Keratinocyte (primary cell): ENCODE results near the gene CDX2. TPM values are rescaled to one million over a fixed set of nuclear protein-coding genes. Genes with fewer than 3 reads are reported as not detected.

ENCODE experiments used
- DNase-seq: peaks from one replicate; pipeline ENCODE4 v3.0.0-alpha.2; 2011; ENCODE audit warnings: low read depth, missing footprints, low spot score
- FAIRE-seq: peaks from 2 replicates; lab custom pipeline; 2011; peaks lifted over from hg19 to GRCh38; lab: Jason Lieb, UNC
- H2AFZ ChIP-seq: 2 replicates; pipeline ENCODE4 v1.6.0; 2012; ENCODE audit warnings: low read length, control low read depth, inconsistent platforms; ENCODE audit not compliant: control insufficient read depth
- H3K27ac ChIP-seq: 2 replicates; pipeline ENCODE4 v1.5.1; 2011; ENCODE audit warnings: low read length; ENCODE audit not compliant: control insufficient read depth, insufficient read depth
- H3K27me3 ChIP-seq: 3 replicates; pipeline ENCODE4 v1.6.0; 2011; ENCODE audit warnings: low read length; ENCODE audit not compliant: control insufficient read depth, insufficient read depth; ENCODE audit errors: extremely low read depth
- H3K36me3 ChIP-seq, 2 experiments: 2 replicates in 1 of 2; 3 replicates in 1 of 2; pipeline ENCODE4 v1.5.1; 2011; ENCODE audit warnings: low read length in 2 of 2, mild to moderate bottlenecking in 1 of 2; ENCODE audit not compliant: control insufficient read depth in 2 of 2, insufficient read depth in 2 of 2; ENCODE audit errors: extremely low read depth in 1 of 2
- H3K4me1 ChIP-seq: 3 replicates; pipeline ENCODE4 v1.5.1; 2011; ENCODE audit warnings: low read length; ENCODE audit not compliant: control insufficient read depth, insufficient read depth; ENCODE audit errors: extremely low read depth
- H3K4me2 ChIP-seq: 3 replicates; pipeline ENCODE4 v1.6.0; 2011; ENCODE audit warnings: low read depth, low read length; ENCODE audit not compliant: control insufficient read depth, insufficient read depth; ENCODE audit errors: extremely low read depth
- H3K4me3 ChIP-seq, 3 experiments: fragments of 200-600 bp in 1 of 3; sonication (generic) in 1 of 3; 2 replicates in 2 of 3; 3 replicates in 1 of 3; pipeline ENCODE4 v1.5.1; 2011 to 2016; ENCODE audit warnings: low read length in 3 of 3, mild to moderate bottlenecking in 3 of 3, control low read depth in 2 of 3, inconsistent platforms in 1 of 3, low read depth in 1 of 3, mixed read lengths in 1 of 3, mixed run types in 1 of 3, moderate library complexity in 1 of 3; ENCODE audit not compliant: control insufficient read depth in 2 of 3, insufficient read depth in 2 of 3; ENCODE audit errors: extremely low read depth in 1 of 3
- H3K79me2 ChIP-seq: 2 replicates; pipeline ENCODE4 v1.6.0; 2012; ENCODE audit warnings: low read length; ENCODE audit not compliant: control insufficient read depth, insufficient read depth
- H3K9ac ChIP-seq: 3 replicates; pipeline ENCODE4 v1.6.0; 2011; ENCODE audit warnings: low read length; ENCODE audit not compliant: control insufficient read depth, insufficient read depth; ENCODE audit errors: extremely low read depth
- H3K9me1 ChIP-seq: 3 replicates; pipeline ENCODE4 v1.6.0; 2011; ENCODE audit warnings: low read length; ENCODE audit not compliant: control insufficient read depth, insufficient read depth; ENCODE audit errors: extremely low read depth
- H3K9me3 ChIP-seq: 2 replicates; pipeline ENCODE4 v1.5.1; 2012; ENCODE audit warnings: low read depth, low read length; ENCODE audit not compliant: control insufficient read depth
- H4K20me1 ChIP-seq: 3 replicates; pipeline ENCODE4 v1.6.0; 2011; ENCODE audit warnings: low read length; ENCODE audit not compliant: control insufficient read depth, insufficient read depth; ENCODE audit errors: extremely low read depth
- CTCF ChIP-seq, 3 experiments: IDR thresholded peaks in 1 of 3; conservative IDR thresholded peaks in 1 of 3; optimal IDR thresholded peaks in 1 of 3; 2 replicates in 2 of 3; 3 replicates in 1 of 3; pipeline versions ENCODE3 to v1.5.1; 2011; ENCODE audit warnings: low read length in 3 of 3, mild to moderate bottlenecking in 3 of 3, moderate library complexity in 2 of 3, control low read depth in 1 of 3, inconsistent platforms in 1 of 3; ENCODE audit not compliant: insufficient read depth in 2 of 3; ENCODE audit errors: extremely low read depth in 1 of 3
- EZH2 ChIP-seq: IDR thresholded peaks from one replicate; pipeline ENCODE4 v1.6.1; 2012; ENCODE audit warnings: inconsistent platforms, mild to moderate bottlenecking, low read length, moderate library complexity
- dilution Hi-C: fragments of 300-500 bp; cut with MboI; formaldehyde crosslinking; loops from one replicate; pipeline ENCODE4 v1.7.0; 2020; ENCODE audit warnings: low sequenced_read_pairs; ENCODE audit not compliant: extremely low pct_ligation_motif_present
- polyA plus RNA-seq, 5 experiments: library from polyadenylated mRNA; depleted of rRNA in 3 of 5; stranded (reverse) in 3 of 5; stranded (forward) in 1 of 5; unstranded in 1 of 5; fragments of >200 nt; gene quantifications; 1 replicate in 1 of 5; 2 replicates in 3 of 5; 3 replicates in 1 of 5; pipeline versions ENCODE4 v1.2.1 to v1.2.3, GENCODE V29; 2011 to 2012; ENCODE audit warnings: missing spikeins in 2 of 5, low read depth in 1 of 5, low replicate concordance in 1 of 5

The CDX2 gene
- polyA plus RNA-seq, 1 donor (not counting 4 experiments of a cell fraction or from before 2014, with no cell fraction given): not detected

- H3K9me1 ChIP-seq: no peaks in the 10 kb centered on the region
- DNase-seq (no peak), FAIRE-seq (peak; percentile 56)
- H3K9me3 ChIP-seq: peaks cover 5% of the 10 kb centered on the region
- no peak overlapping the region for H2AFZ ChIP-seq
- no peak overlapping the region for H3K4me2 ChIP-seq
- no peak overlapping the region for H3K9ac ChIP-seq
- dilution Hi-C loops: no loop called here
- no peaks in the 10 kb centered on the region for H3K36me3 ChIP-seq
- TF ChIP-seq CTCF (optimal IDR thresholded peaks at IDR 0.05 in 1 of 3, IDR thresholded peaks at IDR 0.05 in 1 of 3, conservative IDR thresholded peaks at IDR 0.05 in 1 of 3; ENCODE audit: extremely low read depth in 1 of 3, insufficient read depth in 2 of 3, low read length in 3 of 3): no peak
- no peak for TF ChIP-seq EZH2
- H3K27me3 ChIP-seq: peaks cover 48% of the 10 kb centered on the region
- no peaks in the 10 kb centered on the region for H3K79me2 ChIP-seq
- H3K4me1 ChIP-seq: no peaks in the 10 kb centered on the region
- H4K20me1 ChIP-seq: no peaks in the 10 kb centered on the region
- no peak overlapping the region for H3K27ac ChIP-seq
- H3K4me3 ChIP-seq: no peak overlapping the region
Measured at GRCh38 chr13:27915301-27916207, 53.6 kb downstream of the CDX2 start.

- no peak overlapping the region for H2AFZ ChIP-seq
- no peaks in the 10 kb centered on the region for H4K20me1 ChIP-seq
- peaks cover 2% of the 10 kb centered on the region for H3K9me3 ChIP-seq
- no peak overlapping the region for H3K9ac ChIP-seq
- TF ChIP-seq EZH2: no peak
- no peak for TF ChIP-seq CTCF (optimal IDR thresholded peaks at IDR 0.05 in 1 of 3, IDR thresholded peaks at IDR 0.05 in 1 of 3, conservative IDR thresholded peaks at IDR 0.05 in 1 of 3; ENCODE audit: extremely low read depth in 1 of 3, insufficient read depth in 2 of 3, low read length in 3 of 3)
- H3K27ac ChIP-seq: no peak overlapping the region
- DNase-seq (no peak), FAIRE-seq (no peak)
- H3K4me2 ChIP-seq: no peak overlapping the region
- dilution Hi-C loops: no loop called here
- no peaks in the 10 kb centered on the region for H3K4me1 ChIP-seq
- H3K4me3 ChIP-seq: no peak overlapping the region
- H3K79me2 ChIP-seq: no peaks in the 10 kb centered on the region
- peaks cover 31% of the 10 kb centered on the region for H3K27me3 ChIP-seq
- no peaks in the 10 kb centered on the region for H3K9me1 ChIP-seq
- no peaks in the 10 kb centered on the region for H3K36me3 ChIP-seq
Measured at GRCh38 chr13:27913160-27913559, 56.0 kb downstream of the CDX2 start.
